Lung microvascular endothelial cell (primary cell): ENCODE measurements around the gene CDHR4. TPM values are rescaled to one million over a fixed set of nuclear protein-coding genes. Genes with fewer than 3 reads are reported as not detected.
"Not testable (repeated sequence)": the region's sequence is repeated elsewhere in the genome, so short reads cannot be mapped to it uniquely, and the experiment has no call there.

Experiments
- DNase-seq, 2 donors: peaks; one replicate each; pipeline versions ENCODE4 v3.0.0 to v3.0.0-alpha.2; 2010; ENCODE audit warnings: low read depth in 2 of 2
- total RNA-seq: library from RNA; depleted of rRNA; stranded (reverse); fragments of >200 nt; gene quantifications from 2 replicates; pipeline ENCODE4 v1.2.1, GENCODE V29; 2014

The CDHR4 gene
- total RNA-seq, 1 donor from 2014 or later: not detected

GRCh38 chr3:49781415-49782199 is 18.1 kb downstream of the CDHR4 start:
- DNase-seq: no peak

- DNase-seq: not testable (repeated sequence)
These were observed 18.7 kb downstream of the CDHR4 start for GRCh38 chr3:49780975-49781365.

DNA sequence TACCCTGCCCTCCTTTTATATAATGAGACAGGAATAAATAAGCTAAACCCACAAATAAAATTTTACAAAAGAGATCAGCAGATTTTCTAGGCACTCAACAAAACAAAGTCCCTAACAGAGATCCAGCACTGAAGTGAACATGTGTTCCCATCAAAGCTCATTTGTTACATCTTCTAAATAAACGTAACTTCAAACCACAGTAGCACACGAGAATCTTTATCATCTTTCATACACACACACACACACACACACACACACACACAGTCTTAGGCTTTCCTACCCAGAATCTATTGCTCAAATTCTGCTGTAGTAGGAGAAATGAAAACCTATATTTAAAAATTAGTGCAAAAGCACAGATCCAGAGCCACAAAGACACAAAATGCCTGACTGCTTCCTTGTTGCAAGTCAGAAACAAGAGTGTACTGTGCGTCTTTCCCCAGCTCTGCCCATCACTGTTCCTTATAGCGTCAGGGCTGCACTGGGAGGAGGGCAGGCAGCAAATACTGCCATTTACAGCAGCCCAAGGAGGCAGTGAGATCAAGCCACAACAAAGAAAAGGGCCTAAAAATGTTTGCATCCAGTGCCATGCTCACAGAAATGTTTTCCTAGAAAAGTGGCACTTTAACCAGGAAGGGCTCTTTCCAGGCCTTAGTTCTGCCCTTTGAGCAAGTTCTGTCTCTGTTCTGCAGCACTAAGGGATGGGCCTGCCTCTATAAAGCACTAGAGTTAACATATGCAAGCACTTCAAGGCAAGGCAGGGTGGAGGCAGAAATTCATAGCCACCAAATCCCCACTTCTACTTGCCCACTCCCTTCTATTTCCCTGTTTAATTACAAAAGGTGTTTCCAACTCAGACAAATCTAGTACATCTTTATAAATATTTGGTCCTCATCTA is 19.3 kb downstream of the CDHR4 start:
- no peak for DNase-seq

GRCh38 chr3:49779358-49780079 is 20.2 kb downstream of the CDHR4 start:
- DNase-seq: no peak

DNA sequence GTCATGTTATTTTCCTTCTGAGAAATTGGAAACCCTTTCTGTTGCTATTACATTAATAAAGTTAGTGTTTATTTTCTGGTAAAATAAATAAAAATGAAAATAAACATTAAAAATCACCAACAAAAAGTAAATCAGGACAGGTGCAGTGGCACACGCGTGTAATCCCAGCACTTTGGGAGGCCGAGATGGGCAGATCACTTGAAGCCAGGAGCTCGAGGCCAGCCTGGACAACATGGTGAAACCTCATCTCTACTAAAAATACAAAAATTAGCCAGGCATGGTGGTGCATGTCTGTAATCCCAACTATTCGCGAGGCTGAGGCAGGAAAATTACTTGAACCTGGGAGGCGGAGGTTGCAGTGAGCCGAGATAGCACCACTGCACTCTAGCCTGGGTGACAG is 23.6 kb downstream of the CDHR4 start:
- not testable (repeated sequence) for DNase-seq

DNA sequence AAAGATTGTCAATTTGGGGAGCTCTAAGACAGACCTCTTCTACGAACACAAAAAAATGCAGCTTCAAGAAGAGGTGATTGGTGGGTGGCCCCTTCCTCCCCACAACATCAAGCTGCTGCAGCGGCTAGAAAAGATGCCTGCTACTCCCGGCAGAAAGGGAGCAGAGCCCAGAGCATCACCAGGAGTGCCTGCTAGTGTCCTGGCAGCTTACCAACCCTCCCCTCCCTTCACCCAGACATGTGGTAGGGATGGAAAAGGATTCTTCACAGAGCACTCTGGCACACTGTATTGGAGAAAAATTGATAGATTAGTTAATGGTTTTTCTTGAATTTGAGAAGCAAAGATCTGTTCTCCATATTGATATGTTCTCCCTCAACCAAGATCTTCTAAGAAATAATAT is 24.1 kb downstream of the CDHR4 start:
- no peak for DNase-seq

- no peak for DNase-seq
These were observed 27.0 kb downstream of the CDHR4 start for GRCh38 chr3:49772703-49773102.

GRCh38 chr3:49771340-49771938 is 28.2 kb downstream of the CDHR4 start:
- DNase-seq: no peak

DNA sequence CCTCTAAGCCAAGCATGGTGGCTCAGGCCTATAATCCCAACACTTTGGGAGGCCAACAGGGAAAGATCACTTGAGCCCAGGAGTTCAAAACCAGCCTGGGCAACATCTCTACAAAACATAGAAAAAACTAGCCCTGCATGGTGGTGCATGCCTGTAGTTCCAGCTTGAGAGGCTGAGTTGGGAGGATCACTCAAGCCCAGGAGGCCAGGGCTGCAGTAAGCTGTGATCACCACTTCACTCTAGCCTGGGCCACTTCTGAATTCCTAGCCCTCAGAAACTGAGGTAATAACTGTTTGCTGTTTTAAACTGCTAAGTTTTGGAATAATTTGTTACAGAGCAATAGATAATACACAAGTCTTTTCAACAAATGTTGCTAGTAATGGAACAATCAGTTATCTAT is 29.7 kb downstream of the CDHR4 start:
- DNase-seq: no peak

- DNase-seq: peak in 1 of 2 donors; percentile 21
These were observed 30.3 kb downstream of the CDHR4 start for GRCh38 chr3:49769286-49769915.

GRCh38 chr3:49763981-49764380 is 35.7 kb downstream of the CDHR4 start:
- DNase-seq: no peak

GRCh38 chr3:49761661-49762060 is 38.0 kb downstream of the CDHR4 start:
- no peak for DNase-seq

DNA sequence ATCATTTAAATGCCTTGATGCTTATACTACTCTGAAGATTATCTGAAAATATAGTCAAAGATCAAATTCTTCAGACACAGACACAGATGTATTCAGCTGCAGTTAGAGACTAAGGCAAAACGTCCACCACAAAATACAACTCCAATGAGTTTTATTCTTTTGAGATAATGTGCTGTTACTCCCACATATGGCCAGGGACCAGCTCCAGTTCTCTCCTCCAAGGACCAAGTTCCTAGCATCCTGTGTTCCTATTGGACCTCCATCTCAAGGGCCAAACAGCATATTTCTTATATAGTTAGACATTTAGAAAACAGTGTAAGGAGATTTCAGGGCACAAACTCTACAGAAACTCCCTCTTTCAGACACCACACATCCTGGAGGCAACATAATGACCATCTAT is 40.4 kb downstream of the CDHR4 start:
- DNase-seq: no peak

DNA sequence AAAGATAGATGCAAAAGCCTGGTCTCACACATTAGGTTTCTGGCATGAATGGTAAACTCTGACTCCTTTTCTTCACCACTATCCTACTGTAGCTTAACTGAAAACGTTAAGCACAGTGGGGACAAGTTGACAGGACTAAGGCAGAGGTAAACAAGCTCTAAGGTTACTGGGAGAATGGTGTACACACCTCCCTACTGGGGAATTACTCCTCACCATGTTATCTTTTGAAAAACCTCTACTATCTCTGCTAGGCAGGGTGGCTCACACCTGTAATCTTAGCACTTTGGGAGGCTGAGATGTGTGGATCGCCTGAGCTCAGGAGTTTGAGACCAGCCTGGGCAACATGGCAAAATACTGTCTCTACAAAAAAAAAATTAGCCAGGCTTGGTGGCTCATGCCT is 42.5 kb downstream of the CDHR4 start:
- no peak for DNase-seq

DNA sequence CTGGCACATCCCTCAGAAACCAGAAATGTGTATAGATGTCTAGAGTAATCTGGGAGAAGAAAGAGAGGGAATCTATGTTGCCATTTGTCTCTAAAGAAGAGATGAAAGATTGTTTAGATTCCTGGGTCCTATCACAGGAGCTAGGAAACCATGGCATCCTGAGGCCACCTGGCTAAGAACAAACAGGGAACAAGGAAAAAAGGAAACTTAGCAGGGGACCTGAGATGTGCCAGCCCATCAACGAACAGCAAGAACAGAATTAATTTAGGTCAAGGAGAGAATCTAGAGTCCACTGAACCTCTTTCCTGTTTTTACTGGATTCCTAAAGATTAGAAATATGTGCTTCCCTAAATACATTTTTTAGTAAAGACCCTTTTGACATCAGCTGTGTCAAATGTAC is 43.6 kb downstream of the CDHR4 start:
- DNase-seq: no peak

DNA sequence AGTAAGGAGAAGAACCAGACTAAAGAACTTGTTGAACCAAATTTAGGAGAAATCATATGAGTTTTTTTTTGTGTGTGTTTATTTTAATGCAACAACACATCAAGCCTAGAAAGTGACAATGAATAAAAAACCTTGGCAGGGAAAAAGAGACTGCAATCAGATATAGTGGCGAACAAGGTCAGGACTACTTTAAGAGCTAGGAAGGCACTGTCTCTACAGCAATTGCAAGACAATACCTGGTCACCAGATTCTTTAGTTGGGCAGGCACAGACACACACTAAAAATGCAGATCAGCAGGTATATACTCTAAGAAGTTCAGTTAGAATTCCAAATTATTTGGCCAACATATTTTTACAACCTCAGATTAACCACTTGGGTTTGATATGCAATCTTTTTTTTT is 45.1 kb downstream of the CDHR4 start:
- no peak for DNase-seq

- DNase-seq: no peak
These were observed 48.2 kb downstream of the CDHR4 start for GRCh38 chr3:49751501-49751900.

GRCh38 chr3:49750056-49750455 is 49.6 kb downstream of the CDHR4 start:
- no peak for DNase-seq

- not testable (repeated sequence) for DNase-seq
These were observed 50.8 kb downstream of the CDHR4 start for GRCh38 chr3:49748874-49749273.

- DNase-seq: peak; percentile 88 to 93
These were observed 51.7 kb downstream of the CDHR4 start for GRCh38 chr3:49747792-49748480.
